HepG2 (cell line): ENCODE measurements around the gene ITM2B. TPM values are rescaled to one million over a fixed set of nuclear protein-coding genes. Genes with fewer than 3 reads are reported as not detected.

ENCODE experiments used
- ATAC-seq: fragments of 200-7000 bp; cut with Tn5 transposase; 3 replicates; pipeline ENCODE4 v1.9.1; 2020; ENCODE audit warnings: mild to moderate bottlenecking, moderate library complexity
- BruUV-seq: library from RNA; stranded (reverse); fragments of 400-500 nt; replicated peaks from 2 replicates; lab custom pipeline; 2021; lab: Mats Ljungman, UMichigan
- CTCF ChIA-PET: fragments of 300-600 bp; formaldehyde crosslinking; extraction: SDS; loops from one replicate; lab custom pipeline; 2021; ENCODE audit warnings: low total read pairs, inconsistent platforms, low intra/inter-chr PET ratio; lab: Yijun Ruan, JAX
- POLR2A ChIA-PET: fragments of 350-600 bp; sonication (Branson Sonifier 250); formaldehyde crosslinking; loops from one replicate; lab custom pipeline; 2020; ENCODE audit warnings: antibody characterized with exemption, inconsistent platforms; lab: Yijun Ruan, JAX
- DNase-seq: peaks from one replicate; pipeline ENCODE4 v3.0.0-alpha.2; 2015; ENCODE audit warnings: low spot score
- FAIRE-seq: peaks from 3 replicates; lab custom pipeline; 2011; peaks lifted over from hg19 to GRCh38; lab: Jason Lieb, UNC
- H2AFZ ChIP-seq: one replicate; pipeline ENCODE4 v1.6.1; 2011; ENCODE audit warnings: low read length, inconsistent platforms
- H3K27ac ChIP-seq: fragments of 300-600 bp; 3 replicates; pipeline ENCODE4 v1.8.0; 2011; ENCODE audit warnings: mixed run types, mild to moderate bottlenecking, mixed read lengths, low read length, inconsistent platforms; ENCODE audit not compliant: insufficient read depth; ENCODE audit errors: extremely low read length
- H3K27me3 ChIP-seq, 2 experiments: fragments of 200-600 bp in 1 of 2; 2 replicates in 1 of 2; 3 replicates in 1 of 2; pipeline versions ENCODE4 v1.6.0 to v1.8.0; 2011; ENCODE audit warnings: low read length in 2 of 2, mild to moderate bottlenecking in 2 of 2, moderate library complexity in 2 of 2, inconsistent platforms in 1 of 2; ENCODE audit not compliant: insufficient read depth in 2 of 2, control insufficient read depth in 1 of 2
- H3K36me3 ChIP-seq, 2 experiments: fragments of 200-600 bp in 1 of 2; replicated peaks in 1 of 2; 2 replicates in 1 of 2; 3 replicates in 1 of 2; pipeline versions ENCODE4 v1.5.1 to v1.8.0; 2011; ENCODE audit warnings: low read length in 2 of 2, inconsistent platforms in 1 of 2; ENCODE audit not compliant: insufficient read depth in 2 of 2, control insufficient read depth in 1 of 2
- H3K4me1 ChIP-seq: 2 replicates; pipeline ENCODE4 v1.5.1; 2012; ENCODE audit warnings: low read length, inconsistent platforms; ENCODE audit not compliant: insufficient read depth
- H3K4me2 ChIP-seq: 2 replicates; pipeline ENCODE4 v1.6.0; 2011; ENCODE audit warnings: low read depth, low read length, inconsistent platforms
- H3K4me3 ChIP-seq, 3 experiments: fragments of 200-600 bp in 1 of 3; sonication (generic), shearing (Covaris generic) in 1 of 3; replicated peaks in 1 of 3; 2 replicates each; pipeline ENCODE4 v1.5.1; 2011 to 2016; ENCODE audit warnings: low read length in 3 of 3, inconsistent platforms in 2 of 3, low read depth in 2 of 3, mild to moderate bottlenecking in 2 of 3, control low read depth in 1 of 3, mixed read lengths in 1 of 3; ENCODE audit not compliant: insufficient read depth in 1 of 3
- H3K79me2 ChIP-seq: one replicate; pipeline ENCODE4 v1.6.1; 2011; ENCODE audit warnings: low read length, inconsistent platforms; ENCODE audit not compliant: insufficient read depth
- H3K9ac ChIP-seq: 2 replicates; pipeline ENCODE4 v1.6.0; 2011; ENCODE audit warnings: mild to moderate bottlenecking, low read depth, low read length, inconsistent platforms; ENCODE audit not compliant: insufficient read depth
- H3K9me3 ChIP-seq: 2 replicates; pipeline ENCODE4 v1.5.1; 2012; ENCODE audit warnings: mild to moderate bottlenecking, low read length
- H4K20me1 ChIP-seq: 2 replicates; pipeline ENCODE4 v1.6.0; 2011; ENCODE audit warnings: inconsistent platforms, mild to moderate bottlenecking, low read length, moderate library complexity; ENCODE audit not compliant: insufficient read depth
- ARNTL ChIP-seq: sonication (generic); formaldehyde crosslinking; IDR thresholded peaks from 2 replicates; pipeline ENCODE4 v1.4.0; 2020; ENCODE audit warnings: mild to moderate bottlenecking, missing genetic modification reagents
- ATF4 ChIP-seq, 2 experiments: fragments of 450-650 bp in 1 of 2; sonication (generic) in 1 of 2; formaldehyde crosslinking; IDR thresholded peaks; 2 replicates each; pipeline versions ENCODE4 v1.5.0 to v1.8.0; 2020 to 2022; ENCODE audit warnings: mild to moderate bottlenecking in 1 of 2, missing genetic modification reagents in 1 of 2
- BORCS8-MEF2B ChIP-seq: sonication (generic); formaldehyde crosslinking; IDR thresholded peaks from 2 replicates; pipeline ENCODE4 v1.8.0; 2022; ENCODE audit warnings: mild to moderate bottlenecking, missing genetic modification reagents
- E2F5 ChIP-seq: sonication (generic); formaldehyde crosslinking; conservative IDR thresholded peaks from 2 replicates; pipeline ENCODE4 v1.4.0; 2020; ENCODE audit warnings: missing genetic modification reagents
- PRPF4 ChIP-seq: fragments of 200-400 bp; formaldehyde crosslinking; IDR thresholded peaks from 2 replicates; pipeline ENCODE4 v1.6.1; 2016; ENCODE audit warnings: low read length, low read depth; ENCODE audit not compliant: poor library complexity, severe bottlenecking
- SAP130 ChIP-seq: IDR thresholded peaks from 2 replicates; pipeline ENCODE4 v1.6.1; 2016; ENCODE audit warnings: low read depth
- ZBTB40 ChIP-seq, 2 experiments: fragments of 450-650 bp in 1 of 2; sonication (generic) in 1 of 2; formaldehyde crosslinking in 1 of 2; IDR thresholded peaks; 2 replicates each; pipeline versions ENCODE4 v1.6.1 to v1.8.0; 2016 to 2022; ENCODE audit warnings: antibody characterized with exemption in 1 of 2, mild to moderate bottlenecking in 1 of 2, missing genetic modification reagents in 1 of 2
- ZNF207 ChIP-seq: fragments of 450-650 bp; IDR thresholded peaks from 2 replicates; pipeline ENCODE4 v1.6.1; 2016; ENCODE audit warnings: antibody characterized with exemption, borderline replicate concordance
- ZNF235 ChIP-seq: sonication (generic); formaldehyde crosslinking; IDR thresholded peaks from 2 replicates; pipeline ENCODE4 v1.8.1; 2023; ENCODE audit warnings: mild to moderate bottlenecking, missing genetic modification reagents, borderline replicate concordance
- whole genome bisulfite sequencing: methylation state at CpG from one replicate; pipeline ENCODE4 v1.1.6; 2017; ENCODE audit warnings: low lambda C conversion rate; 5-methylcytosine and 5-hydroxymethylcytosine counted together
- in situ Hi-C: cut with HindIII; loops from 2 replicates; pipeline ENCODE4 v1.10.0; 2017; ENCODE audit warnings: low pct_unique_long_range_greater_than_20kb; ENCODE audit not compliant: extremely low pct_ligation_motif_present
- intact Hi-C: fragments of 100-400 bp; cut with micrococcal nuclease; formaldehyde crosslinking; loops from one replicate; pipeline ENCODE4 v1.10.0; 2022; ENCODE audit not compliant: unreplicated experiment
- polyA plus RNA-seq, 8 experiments: library from polyadenylated mRNA; depleted of rRNA in 3 of 8; stranded (reverse) in 7 of 8; unstranded in 1 of 8; fragments of >200 nt; fragmentation: Illumina TruSeq in 4 of 8; extraction: Trizol in 4 of 8; gene quantifications; 2 replicates each; pipeline versions ENCODE4 v1.2.1 to v1.2.3, GENCODE V29; 2011 to 2016; ENCODE audit warnings: low read depth in 4 of 8, missing spikeins in 1 of 8, mixed read lengths in 1 of 8; ENCODE audit not compliant: insufficient read depth in 1 of 8
- total RNA-seq, 5 experiments: library from RNA; depleted of rRNA; stranded (reverse); fragments of >200 nt; fragmentation: Illumina TruSeq; extraction: Trizol; gene quantifications; 2 replicates each; pipeline ENCODE4 v1.2.3, GENCODE V29; 2016; ENCODE audit warnings: low read depth in 1 of 5

Gene ITM2B
- total and polyA plus RNA-seq, 2 of the 13 experiments (the other 11 are each of a cell fraction or from before 2014, with no cell fraction given), result 158 to 373 TPM

GRCh38 chr13:48235341-48236135, 2.5 kb downstream of the ITM2B start:
- Histone ChIP-seq H3K4me1 (peaks cover 68% of the 10 kb centered on the region), H4K20me1 (peaks cover 30% of the 10 kb centered on the region), H2AFZ (no peak overlapping the region), H3K27me3 (no peaks in the 10 kb centered on the region; a peak in 1 of 5 replicates), H3K9ac (peak overlapping the region; percentile 97), H3K27ac (peak overlapping the region; percentile 10), H3K9me3 (no peaks in the 10 kb centered on the region), H3K4me2 (peak overlapping the region; percentile 80), H3K36me3 (peaks cover 0 to 5% of the 10 kb centered on the region in 2 experiments; a peak in 1 of 5 replicates), H3K4me3 (peak overlapping the region in 2 of 3 experiments; percentile 40 to 99; a peak in 2 of 6 replicates), H3K79me2 (peaks cover 72% of the 10 kb centered on the region)
- no peak for FAIRE-seq
- ChIA-PET CTCF (no interaction called here), POLR2A (interaction anchor here (2.2 kb wide), 1 partner anchor 68 kb away, joined by 9 read pairs; the partner anchor contains the start of gene RB1)
- 69% methylated on average over 7 of the region's 7 CpGs for WGBS
- intact Hi-C loops, result loop anchor here (1.0 kb wide), 1 partner anchor 345 kb away; no protein-coding TSS in a partner anchor
- in situ Hi-C loops, result no loop called here
- BruUV-seq, result no TSS peak
- ATAC-seq, result no peak
- no peak for DNase-seq
- no peak for TF ChIP-seq ZNF207
- no peak for TF ChIP-seq ZNF235
- 0 out of 2 replicates have a peak, but pooled peaks have one; percentile 7 for TF ChIP-seq SAP130
- TF ChIP-seq ZBTB40 (IDR thresholded peaks at IDR 0.05), result no peak
- no peak for TF ChIP-seq ZBTB40 (CRISPR knock-in tag; IDR thresholded peaks at IDR 0.05)
- TF ChIP-seq ATF4 (CRISPR knock-in tag; IDR thresholded peaks at IDR 0.05), result 0 out of 4 replicates have a peak, but pooled peaks of 1 of the 2 experiments have one; percentile 20
- no peak for TF ChIP-seq E2F5 (CRISPR knock-in tag)
- TF ChIP-seq ARNTL (CRISPR knock-in tag), result no peak
- TF ChIP-seq BORCS8-MEF2B, result no peak
- TF ChIP-seq PRPF4, result no peak
